ENCODE results near the gene POLE.

Gene POLE

GRCh38 chr12:132669166-132669879 lies 17.8 kb downstream of the POLE start:
- H3K9me3 ChIP-seq (ENCODE audit: low read depth, low read length), result no peaks in the 10 kb centered on the region

DNA sequence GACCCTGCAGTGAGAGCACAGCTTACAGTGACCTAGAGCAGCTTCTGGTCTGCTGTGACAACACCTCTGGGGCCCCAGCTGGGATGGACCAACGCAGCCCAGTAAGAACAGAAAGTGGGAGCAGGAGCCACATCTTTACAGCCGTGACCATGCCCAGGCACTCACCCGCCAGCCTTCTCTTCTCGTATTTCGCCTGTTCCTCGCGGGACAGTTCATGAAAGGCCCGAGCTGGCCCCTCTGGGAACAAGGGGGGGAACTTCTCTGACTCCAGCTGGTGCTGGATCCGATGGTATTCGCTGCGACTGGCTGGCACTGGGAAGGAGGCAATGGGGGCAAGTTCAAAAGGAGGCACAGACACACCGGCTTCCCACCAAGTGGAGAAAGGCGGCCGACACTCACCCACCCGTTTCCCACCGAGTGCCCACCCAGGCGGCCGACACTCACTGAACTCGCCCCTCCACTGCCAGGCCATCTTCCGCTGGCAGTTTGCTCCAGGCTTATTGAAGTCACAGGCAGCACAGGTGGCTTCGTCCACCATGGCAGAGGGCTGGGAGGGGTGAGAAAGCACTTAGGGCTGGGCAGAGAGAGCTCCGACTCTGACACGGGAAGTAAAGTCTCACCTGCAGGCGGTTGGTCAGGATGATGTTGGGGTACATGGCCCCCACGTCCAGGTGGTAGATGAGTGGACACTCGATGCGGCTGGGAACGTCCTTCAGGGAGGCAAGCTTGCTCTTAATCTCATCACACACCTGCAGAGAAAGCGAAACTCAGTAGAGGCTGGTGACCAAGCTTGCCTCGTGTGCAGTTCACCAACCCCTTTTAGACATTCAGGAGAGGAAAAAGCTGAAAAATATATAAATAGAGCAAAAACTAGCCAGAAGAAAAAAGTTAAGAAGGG lies 18.7 kb downstream of the POLE start:
- no peak for DNase-seq (ENCODE audit: low read depth, low spot score)
- peaks cover 93% of the 10 kb centered on the region for H3K36me3 ChIP-seq (ENCODE audit: insufficient read depth, low read length)
- no peak overlapping the region for H3K27ac ChIP-seq
- H3K9me3 ChIP-seq (ENCODE audit: low read depth, low read length), result no peaks in the 10 kb centered on the region
- no peak overlapping the region for H3K9ac ChIP-seq (ENCODE audit: insufficient read length)
- H3K4me3 ChIP-seq, result no peak overlapping the region
- TF ChIP-seq POLR2AphosphoS5 (IDR thresholded peaks at IDR 0.05; ENCODE audit: borderline replicate concordance, low read depth, low read length) (no peak), EZH2 (IDR thresholded peaks at IDR 0.05) (no peak), FOXP2 (optimal IDR thresholded peaks at IDR 0.05; ENCODE audit: control extremely low read depth, extremely low read length, insufficient read depth) (no peak)

More at GRCh38 chr12:132669166-132669879, 17.8 kb downstream of the POLE start:
- no peak overlapping the region for H3K4me3 ChIP-seq
- no peak overlapping the region for H3K27ac ChIP-seq
- H3K36me3 ChIP-seq (ENCODE audit: insufficient read depth, low read length), result peaks cover 91% of the 10 kb centered on the region
- DNase-seq (ENCODE audit: low read depth, low spot score), result no peak
- H3K9ac ChIP-seq (ENCODE audit: insufficient read length), result no peak overlapping the region
- TF ChIP-seq FOXP2 (optimal IDR thresholded peaks at IDR 0.05; ENCODE audit: control extremely low read depth, extremely low read length, insufficient read depth) (no peak), EZH2 (IDR thresholded peaks at IDR 0.05) (no peak), POLR2AphosphoS5 (IDR thresholded peaks at IDR 0.05; ENCODE audit: borderline replicate concordance, low read depth, low read length) (no peak)

DNA sequence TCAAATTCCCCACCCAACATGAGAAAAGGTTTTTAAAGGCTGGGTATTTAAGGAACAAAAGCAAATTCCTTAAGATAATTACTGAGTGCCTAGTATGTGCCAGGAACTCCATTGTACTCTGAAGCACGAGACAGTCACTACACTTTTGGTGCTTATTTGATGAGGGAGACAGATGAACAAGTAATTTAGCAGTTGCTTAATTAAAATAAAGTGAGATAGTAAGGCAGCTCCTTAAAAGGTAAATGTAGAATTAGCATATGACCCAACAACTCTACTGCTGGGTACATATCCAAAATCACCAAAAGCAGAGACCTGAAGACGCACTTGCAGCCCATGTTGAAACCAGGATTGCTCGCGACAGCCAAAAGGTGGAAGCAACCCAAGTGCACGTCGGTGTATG lies 21.3 kb downstream of the POLE start:
- TF ChIP-seq POLR2AphosphoS5 (IDR thresholded peaks at IDR 0.05; ENCODE audit: borderline replicate concordance, low read depth, low read length), result no peak
- TF ChIP-seq EZH2 (IDR thresholded peaks at IDR 0.05), result no peak
- TF ChIP-seq FOXP2 (optimal IDR thresholded peaks at IDR 0.05; ENCODE audit: control extremely low read depth, extremely low read length, insufficient read depth), result no peak
- H3K9ac ChIP-seq (ENCODE audit: insufficient read length), result no peak overlapping the region
- H3K4me3 ChIP-seq, result no peak overlapping the region
- no peak for DNase-seq (ENCODE audit: low read depth, low spot score)
- H3K36me3 ChIP-seq (ENCODE audit: insufficient read depth, low read length), result peaks cover 93% of the 10 kb centered on the region
- H3K9me3 ChIP-seq (ENCODE audit: low read depth, low read length), result no peaks in the 10 kb centered on the region
- H3K27ac ChIP-seq, result no peak overlapping the region

GRCh38 chr12:132665149-132665491 lies 22.0 kb downstream of the POLE start:
- DNase-seq (ENCODE audit: low read depth, low spot score), result no peak
- peaks cover 97% of the 10 kb centered on the region for H3K36me3 ChIP-seq (ENCODE audit: insufficient read depth, low read length)
- no peak overlapping the region for H3K9ac ChIP-seq (ENCODE audit: insufficient read length)
- no peak overlapping the region for H3K4me3 ChIP-seq
- no peaks in the 10 kb centered on the region for H3K9me3 ChIP-seq (ENCODE audit: low read depth, low read length)
- TF ChIP-seq FOXP2 (optimal IDR thresholded peaks at IDR 0.05; ENCODE audit: control extremely low read depth, extremely low read length, insufficient read depth) (no peak), POLR2AphosphoS5 (IDR thresholded peaks at IDR 0.05; ENCODE audit: borderline replicate concordance, low read depth, low read length) (no peak)
- H3K27ac ChIP-seq, result no peak overlapping the region

GRCh38 chr12:132664206-132665148 lies 22.7 kb downstream of the POLE start:
- Histone ChIP-seq H3K9ac (ENCODE audit: insufficient read length) (no peak overlapping the region), H3K9me3 (ENCODE audit: low read depth, low read length) (no peaks in the 10 kb centered on the region), H3K4me3 (no peak overlapping the region), H3K27ac (no peak overlapping the region), H3K36me3 (ENCODE audit: insufficient read depth, low read length) (peaks cover 98% of the 10 kb centered on the region)
- no peak for TF ChIP-seq EZH2 (IDR thresholded peaks at IDR 0.05)
- TF ChIP-seq FOXP2 (optimal IDR thresholded peaks at IDR 0.05; ENCODE audit: control extremely low read depth, extremely low read length, insufficient read depth), result no peak
- TF ChIP-seq POLR2AphosphoS5 (IDR thresholded peaks at IDR 0.05; ENCODE audit: borderline replicate concordance, low read depth, low read length), result no peak
- no peak for DNase-seq (ENCODE audit: low read depth, low spot score)

DNA sequence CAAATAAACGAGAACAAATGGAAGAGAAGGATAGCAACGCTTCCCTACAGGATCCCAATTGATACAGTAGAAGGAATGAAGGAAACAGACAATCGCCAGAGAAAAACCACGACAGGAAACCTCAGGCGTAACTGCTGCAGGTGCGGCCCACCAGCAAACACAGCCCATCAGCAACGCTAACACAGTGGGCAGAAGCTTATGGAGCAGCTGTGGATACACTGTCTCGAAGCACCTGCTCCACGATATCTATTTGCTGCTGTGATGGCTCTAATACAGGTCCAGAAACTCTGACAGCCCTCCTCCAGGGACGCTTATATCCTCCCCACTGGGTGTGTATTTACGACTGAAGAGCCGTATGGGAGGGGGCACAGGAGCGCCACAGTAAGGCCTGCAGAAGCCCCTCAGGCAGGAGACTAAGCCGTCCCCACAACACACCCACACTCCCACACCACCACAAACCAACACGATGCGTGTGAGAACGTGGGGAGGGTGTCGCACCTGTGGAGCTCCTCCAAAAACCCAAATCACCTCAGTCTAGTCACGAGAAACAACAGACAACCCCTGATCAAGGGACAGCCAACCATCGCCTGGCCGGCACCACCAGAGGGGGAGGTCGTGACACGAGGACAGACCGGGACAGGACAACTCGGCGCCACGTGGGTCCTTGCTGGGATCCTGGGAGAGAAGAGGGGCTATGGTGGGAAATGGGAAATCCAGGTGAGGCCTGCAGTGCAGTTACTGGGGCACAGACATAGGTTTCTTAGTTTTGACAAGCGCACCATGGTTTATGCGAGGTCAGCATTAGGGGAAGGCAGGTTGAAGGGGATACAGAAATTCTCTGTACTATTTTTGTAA lies 24.0 kb downstream of the POLE start:
- H3K36me3 ChIP-seq (ENCODE audit: insufficient read depth, low read length), result peaks cover 98% of the 10 kb centered on the region
- no peak for TF ChIP-seq POLR2AphosphoS5 (IDR thresholded peaks at IDR 0.05; ENCODE audit: borderline replicate concordance, low read depth, low read length)
- TF ChIP-seq FOXP2 (optimal IDR thresholded peaks at IDR 0.05; ENCODE audit: control extremely low read depth, extremely low read length, insufficient read depth), result no peak
- TF ChIP-seq EZH2 (IDR thresholded peaks at IDR 0.05), result no peak
- H3K9ac ChIP-seq (ENCODE audit: insufficient read length), result no peak overlapping the region
- H3K27ac ChIP-seq, result no peak overlapping the region
- H3K4me3 ChIP-seq, result no peak overlapping the region
- H3K9me3 ChIP-seq (ENCODE audit: low read depth, low read length), result no peaks in the 10 kb centered on the region
- DNase-seq (ENCODE audit: low read depth, low spot score), result no peak

- DNase-seq (ENCODE audit: low read depth, low spot score), result no peak
- Histone ChIP-seq H3K9me3 (ENCODE audit: low read depth, low read length) (no peaks in the 10 kb centered on the region), H3K4me3 (no peak overlapping the region), H3K36me3 (ENCODE audit: insufficient read depth, low read length) (peaks cover 100% of the 10 kb centered on the region), H3K9ac (ENCODE audit: insufficient read length) (no peak overlapping the region), H3K27ac (no peak overlapping the region)
- TF ChIP-seq POLR2AphosphoS5 (IDR thresholded peaks at IDR 0.05; ENCODE audit: borderline replicate concordance, low read depth, low read length) (no peak), EZH2 (IDR thresholded peaks at IDR 0.05) (no peak), FOXP2 (optimal IDR thresholded peaks at IDR 0.05; ENCODE audit: control extremely low read depth, extremely low read length, insufficient read depth) (no peak)
These were observed 25.2 kb downstream of the POLE start for GRCh38 chr12:132661972-132662371.

All from SK-N-MC (cell line).